ENCODE data around the gene BRD3OS. TPM values are rescaled to one million over a fixed set of nuclear protein-coding genes. Genes with fewer than 3 reads are reported as not detected.

BRD3OS gene
- total and polyA plus RNA-seq, 2 of the 4 experiments (the other 2 are of a cell fraction) = 15.8 to 20.7 TPM

DNA sequence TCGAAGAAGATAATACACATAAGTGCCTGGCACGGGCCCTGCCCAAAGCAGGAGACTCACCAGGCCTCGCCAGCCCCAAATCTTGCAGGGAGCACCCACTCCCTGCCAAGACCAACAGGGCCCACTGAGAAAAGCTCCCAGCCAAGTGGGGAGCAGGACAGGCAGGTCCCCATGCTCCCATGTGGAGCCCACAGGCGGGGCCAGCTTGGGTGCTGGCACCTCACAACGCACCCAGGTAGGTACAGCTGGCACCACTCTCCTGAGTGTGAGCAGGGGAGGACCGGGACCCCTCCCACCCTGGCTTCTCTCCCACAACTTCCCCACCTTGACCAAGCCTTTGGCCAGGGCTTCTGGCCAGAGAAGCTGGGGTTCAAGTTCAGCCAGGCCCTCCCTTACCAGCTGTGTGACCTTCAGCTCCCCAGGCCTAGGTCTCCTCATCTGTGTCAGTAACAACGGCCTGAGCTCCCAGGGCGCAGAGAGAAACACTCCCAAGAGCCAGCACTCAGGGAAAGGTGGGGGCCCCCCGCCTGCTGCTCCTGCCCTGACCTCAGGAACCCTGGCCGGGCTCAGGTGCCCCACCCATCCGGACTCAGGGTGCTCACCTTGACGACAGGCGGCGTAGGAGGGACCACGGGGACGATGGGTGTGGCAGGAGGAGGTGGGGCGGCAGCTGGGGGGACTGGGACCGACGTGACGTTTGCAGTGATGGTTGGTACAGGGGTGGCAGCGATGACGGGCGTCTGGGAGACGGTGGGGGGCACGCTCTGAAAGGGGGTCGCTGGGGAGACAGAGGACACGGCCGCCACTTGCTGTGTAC lies 24.7 kb downstream of the BRD3OS start:
- Histone ChIP-seq H2BK120ac (ENCODE audit: low read depth, low read length) (no peak overlapping the region), H4K91ac (ENCODE audit: insufficient read depth, low read depth, low read length) (no peak overlapping the region), H3K27ac (ENCODE audit: insufficient read depth, low read length) (no peak overlapping the region), H4K8ac (ENCODE audit: low read depth in 2 of 2, low read length in 2 of 2) (no peak overlapping the region), H2BK20ac (ENCODE audit: low read depth, low read length) (no peak overlapping the region), H3K23ac (ENCODE audit: low read depth, low read length) (no peak overlapping the region), H4K5ac (ENCODE audit: low read depth, low read length) (no peak overlapping the region), H3K4me1 (ENCODE audit: control insufficient read depth, insufficient read depth, low read length) (no peaks in the 10 kb centered on the region), H3K4ac (ENCODE audit: low read depth, low read length) (no peak overlapping the region), H3K9me3 (ENCODE audit: control insufficient read depth, insufficient read depth, low read length) (no peaks in the 10 kb centered on the region), H3K27me3 (ENCODE audit: control insufficient read depth, insufficient read depth, low read length) (no peaks in the 10 kb centered on the region), H2AK5ac (ENCODE audit: low read depth, low read length) (no peak overlapping the region), H2AFZ (replicated peaks; ENCODE audit: low read length, poor library complexity) (no peak overlapping the region), H4K20me1 (ENCODE audit: insufficient read depth, low read length) (peaks cover 13% of the 10 kb centered on the region), H3K56ac (ENCODE audit: extremely low read depth, insufficient read depth, low read length) (no peak overlapping the region), H3K9ac (ENCODE audit: low read depth, low read length) (no peak overlapping the region), H2BK5ac (ENCODE audit: low read depth, low read length, poor library complexity, severe bottlenecking) (no peak overlapping the region), H3K4me3 (ENCODE audit: insufficient read depth, low read depth, low read length) (no peak overlapping the region), H3K14ac (replicated peaks; ENCODE audit: low read depth, low read length) (no peak overlapping the region), H3K18ac (ENCODE audit: low read depth, low read length) (no peak overlapping the region), H2AK9ac (replicated peaks; ENCODE audit: low read depth, low read length, poor library complexity) (no peak overlapping the region), H3K79me1 (ENCODE audit: low read depth in 1 of 2, low read length in 2 of 2) (peaks cover 5 to 16% of the 10 kb centered on the region in 2 experiments; a peak in 3 of 4 replicates), H2BK15ac (ENCODE audit: low read depth, low read length) (no peak overlapping the region), H3K4me2 (ENCODE audit: low read depth, low read length) (no peak overlapping the region), H3K36me3 (ENCODE audit: control insufficient read depth, insufficient read depth, low read length) (peaks cover 62% of the 10 kb centered on the region), H3K9me1 (ENCODE audit: insufficient read depth, low read length) (no peaks in the 10 kb centered on the region)
- POLR2A ChIA-PET (ENCODE audit: unreplicated experiment) = no interaction called here
- ATAC-seq (ENCODE audit: low read depth) (no peak), DNase-seq (no peak)
- dilution Hi-C loops (cut with HindIII; ENCODE audit: low sequenced_read_pairs, unreplicated experiment) = no loop called here
- WGBS, 2 experiments (ENCODE audit: extremely low coverage in 2 of 2, insufficient read length in 1 of 2) = 93% methylated on average over 9 of the region's 28 CpGs; no CpG with 5 or more reads in 1 of the 2 experiments
- CTCF ChIA-PET = no interaction called here
- intact Hi-C loops (cut with micrococcal nuclease) = no loop called here
- in situ Hi-C loops (cut with MboI; ENCODE audit: low sequenced_read_pairs) = no loop called here
- TF ChIP-seq, protein P1, sequence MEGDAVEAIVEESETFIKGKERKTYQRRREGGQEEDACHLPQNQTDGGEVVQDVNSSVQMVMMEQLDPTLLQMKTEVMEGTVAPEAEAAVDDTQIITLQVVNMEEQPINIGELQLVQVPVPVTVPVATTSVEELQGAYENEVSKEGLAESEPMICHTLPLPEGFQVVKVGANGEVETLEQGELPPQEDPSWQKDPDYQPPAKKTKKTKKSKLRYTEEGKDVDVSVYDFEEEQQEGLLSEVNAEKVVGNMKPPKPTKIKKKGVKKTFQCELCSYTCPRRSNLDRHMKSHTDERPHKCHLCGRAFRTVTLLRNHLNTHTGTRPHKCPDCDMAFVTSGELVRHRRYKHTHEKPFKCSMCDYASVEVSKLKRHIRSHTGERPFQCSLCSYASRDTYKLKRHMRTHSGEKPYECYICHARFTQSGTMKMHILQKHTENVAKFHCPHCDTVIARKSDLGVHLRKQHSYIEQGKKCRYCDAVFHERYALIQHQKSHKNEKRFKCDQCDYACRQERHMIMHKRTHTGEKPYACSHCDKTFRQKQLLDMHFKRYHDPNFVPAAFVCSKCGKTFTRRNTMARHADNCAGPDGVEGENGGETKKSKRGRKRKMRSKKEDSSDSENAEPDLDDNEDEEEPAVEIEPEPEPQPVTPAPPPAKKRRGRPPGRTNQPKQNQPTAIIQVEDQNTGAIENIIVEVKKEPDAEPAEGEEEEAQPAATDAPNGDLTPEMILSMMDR (conservative IDR thresholded peaks at IDR 0.05; ENCODE audit: low read depth, low read length) = no peak
- no TSS peak for BruUV-seq (replicated peaks)
